ENCODE data around the gene FAM20C. TPM values are rescaled to one million over a fixed set of nuclear protein-coding genes. Genes with fewer than 3 reads are reported as not detected.

The FAM20C gene
- total RNA-seq, 1 donor from 2014 or later = 22.2 TPM

- no peak for DNase-seq
- no peaks in the 10 kb centered on the region for H3K4me1 ChIP-seq
- no peaks in the 10 kb centered on the region for H3K36me3 ChIP-seq
- H3K4me3 ChIP-seq = no peak overlapping the region
- H3K27ac ChIP-seq (replicated peaks) = no peak overlapping the region
- peaks cover 13% of the 10 kb centered on the region for H3K27me3 ChIP-seq (ENCODE audit: low read depth)
- peaks cover 17% of the 10 kb centered on the region for H3K9me3 ChIP-seq (replicated peaks)
- no peak for TF ChIP-seq CTCF (IDR thresholded peaks at IDR 0.05; ENCODE audit: borderline replicate concordance)
- intact Hi-C loops (cut with micrococcal nuclease) = no loop called here
Observed at GRCh38 chr7:304574-305409, 112.4 kb downstream of the FAM20C start.

GRCh38 chr7:305410-306151 lies 113.2 kb downstream of the FAM20C start:
- DNase-seq = no peak
- TF ChIP-seq CTCF (IDR thresholded peaks at IDR 0.05; ENCODE audit: borderline replicate concordance) = no peak
- peaks cover 17% of the 10 kb centered on the region for H3K9me3 ChIP-seq (replicated peaks)
- peaks cover 16% of the 10 kb centered on the region for H3K27me3 ChIP-seq (ENCODE audit: low read depth)
- H3K4me3 ChIP-seq = no peak overlapping the region
- H3K27ac ChIP-seq (replicated peaks) = no peak overlapping the region
- H3K4me1 ChIP-seq = no peaks in the 10 kb centered on the region
- intact Hi-C loops (cut with micrococcal nuclease) = no loop called here
- no peaks in the 10 kb centered on the region for H3K36me3 ChIP-seq

GRCh38 chr7:307970-308369 lies 115.6 kb downstream of the FAM20C start:
- H3K27ac ChIP-seq (replicated peaks) = no peak overlapping the region
- DNase-seq = no peak
- H3K27me3 ChIP-seq (ENCODE audit: low read depth) = peaks cover 34% of the 10 kb centered on the region
- H3K4me3 ChIP-seq = no peak overlapping the region
- TF ChIP-seq CTCF (IDR thresholded peaks at IDR 0.05; ENCODE audit: borderline replicate concordance) = no peak
- no peaks in the 10 kb centered on the region for H3K36me3 ChIP-seq
- H3K9me3 ChIP-seq (replicated peaks) = peaks cover 17% of the 10 kb centered on the region
- intact Hi-C loops (cut with micrococcal nuclease) = no loop called here
- no peaks in the 10 kb centered on the region for H3K4me1 ChIP-seq

- no peaks in the 10 kb centered on the region for H3K4me1 ChIP-seq
- H3K36me3 ChIP-seq = no peaks in the 10 kb centered on the region
- DNase-seq = no peak
- intact Hi-C loops (cut with micrococcal nuclease) = no loop called here
- no peak overlapping the region for H3K4me3 ChIP-seq
- peaks cover 17% of the 10 kb centered on the region for H3K9me3 ChIP-seq (replicated peaks)
- H3K27ac ChIP-seq (replicated peaks) = no peak overlapping the region
- TF ChIP-seq CTCF (IDR thresholded peaks at IDR 0.05; ENCODE audit: borderline replicate concordance) = no peak
- H3K27me3 ChIP-seq (ENCODE audit: low read depth) = peaks cover 44% of the 10 kb centered on the region
Observed at GRCh38 chr7:309586-310228, 117.3 kb downstream of the FAM20C start.

Other genes starting within 250 kb of the FAM20C start
- gene FOXL3, start 97.6 kb downstream of the FAM20C start, total RNA-seq = not detected

Measured in left ventricle myocardium inferior (tissue), 1 donor.